Nephron progenitor cell (in vitro differentiated cells): ENCODE data around the gene CASS4.

Experiments used
- DNase-seq: peaks from one replicate; pipeline ENCODE4 v3.0.0; 2021
- H3K27ac Mint-ChIP-seq: 2 replicates; pipeline ENCODE4 v1.8.0; 2021; ENCODE audit warnings: mild to moderate bottlenecking, moderate library complexity, mixed read lengths
- H3K27me3 Mint-ChIP-seq: 2 replicates; pipeline ENCODE4 v1.8.0; 2021; ENCODE audit warnings: mild to moderate bottlenecking, low read depth, mixed read lengths; ENCODE audit not compliant: poor library complexity
- H3K36me3 Mint-ChIP-seq: 2 replicates; pipeline ENCODE4 v1.8.0; 2021; ENCODE audit warnings: low read depth, mixed read lengths
- H3K4me1 Mint-ChIP-seq: 2 replicates; pipeline ENCODE4 v1.8.0; 2021; ENCODE audit warnings: mixed read lengths
- H3K4me3 Mint-ChIP-seq: 2 replicates; pipeline ENCODE4 v1.8.0; 2021; ENCODE audit warnings: mild to moderate bottlenecking, moderate library complexity, mixed read lengths
- H3K9me3 Mint-ChIP-seq: 2 replicates; pipeline ENCODE4 v1.8.0; 2021; ENCODE audit warnings: mild to moderate bottlenecking, moderate library complexity, mixed read lengths
- CTCF ChIP-seq: fragments of 200-600 bp; sonication (generic); IDR thresholded peaks from 2 replicates; pipeline ENCODE4 v1.5.0; 2021; ENCODE audit warnings: antibody characterized with exemption

Gene CASS4

GRCh38 chr20:56371977-56372376, 40.1 kb upstream of the CASS4 start:
- DNase-seq: no peak
- Mint-ChIP-seq H3K9me3 (no peaks in the 10 kb centered on the region), H3K27me3 (no peaks in the 10 kb centered on the region), H3K36me3 (peaks cover 45% of the 10 kb centered on the region), H3K4me3 (no peak overlapping the region), H3K27ac (no peak overlapping the region), H3K4me1 (no peaks in the 10 kb centered on the region)
- no peak for TF ChIP-seq CTCF

- TF ChIP-seq CTCF: no peak
- Mint-ChIP-seq H3K9me3 (no peaks in the 10 kb centered on the region), H3K4me1 (no peaks in the 10 kb centered on the region), H3K4me3 (no peak overlapping the region), H3K27me3 (no peaks in the 10 kb centered on the region), H3K36me3 (peaks cover 49% of the 10 kb centered on the region), H3K27ac (peak overlapping the region; percentile 4)
- no peak for DNase-seq
These were observed 39.2 kb upstream of the CASS4 start for GRCh38 chr20:56372850-56373249.

DNA sequence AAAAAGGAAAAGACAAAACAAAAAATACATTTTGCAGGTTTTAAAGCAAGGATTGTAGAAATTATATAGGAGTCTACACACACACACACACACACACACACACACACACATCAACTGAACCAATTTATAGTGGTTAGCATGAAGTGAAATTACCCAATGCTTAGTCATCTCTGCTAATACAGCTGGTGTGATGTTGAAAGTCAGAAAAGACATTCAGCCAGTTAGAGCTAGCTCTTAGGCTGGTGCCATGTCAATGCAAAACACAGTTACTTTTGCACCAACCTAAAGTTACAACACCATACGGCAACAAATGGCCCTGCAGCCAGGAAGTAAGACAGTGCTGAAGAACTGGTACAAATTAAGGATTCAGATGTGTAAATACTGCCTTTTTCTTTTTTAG, 38.1 kb upstream of the CASS4 start:
- no peak for TF ChIP-seq CTCF
- H3K4me3 Mint-ChIP-seq: no peak overlapping the region
- no peak overlapping the region for H3K27ac Mint-ChIP-seq
- H3K36me3 Mint-ChIP-seq: peaks cover 60% of the 10 kb centered on the region
- no peaks in the 10 kb centered on the region for H3K27me3 Mint-ChIP-seq
- DNase-seq: no peak
- no peaks in the 10 kb centered on the region for H3K4me1 Mint-ChIP-seq
- no peaks in the 10 kb centered on the region for H3K9me3 Mint-ChIP-seq

- TF ChIP-seq CTCF: no peak
- H3K27ac Mint-ChIP-seq: no peak overlapping the region
- H3K4me3 Mint-ChIP-seq: no peak overlapping the region
- H3K36me3 Mint-ChIP-seq: peaks cover 68% of the 10 kb centered on the region
- no peak for DNase-seq
- H3K27me3 Mint-ChIP-seq: no peaks in the 10 kb centered on the region
- H3K9me3 Mint-ChIP-seq: no peaks in the 10 kb centered on the region
- no peaks in the 10 kb centered on the region for H3K4me1 Mint-ChIP-seq
These were observed 35.7 kb upstream of the CASS4 start for GRCh38 chr20:56376331-56376730.

GRCh38 chr20:56378386-56378785, 33.7 kb upstream of the CASS4 start:
- no peaks in the 10 kb centered on the region for H3K9me3 Mint-ChIP-seq
- no peaks in the 10 kb centered on the region for H3K27me3 Mint-ChIP-seq
- no peak overlapping the region for H3K4me3 Mint-ChIP-seq
- H3K36me3 Mint-ChIP-seq: peaks cover 76% of the 10 kb centered on the region
- H3K4me1 Mint-ChIP-seq: no peaks in the 10 kb centered on the region
- DNase-seq: no peak
- no peak for TF ChIP-seq CTCF
- no peak overlapping the region for H3K27ac Mint-ChIP-seq

DNA sequence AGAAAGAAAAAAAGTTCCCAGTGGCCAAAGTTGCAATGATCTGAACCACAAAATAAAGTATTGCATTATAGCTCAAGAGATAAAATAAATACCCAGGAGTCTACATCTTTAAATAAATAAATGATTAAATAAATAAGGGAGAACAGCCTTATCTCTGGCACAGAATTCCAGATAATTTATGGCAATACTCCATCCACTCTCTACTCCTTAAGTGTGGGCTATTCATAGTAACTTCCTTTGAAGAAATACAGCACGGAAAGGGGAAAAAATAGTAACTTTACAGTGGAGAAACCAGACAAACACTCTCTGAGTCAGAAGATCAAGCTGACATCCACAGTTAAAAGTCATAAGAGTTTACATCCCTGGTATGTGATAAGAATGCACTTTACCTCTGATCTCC, 31.7 kb upstream of the CASS4 start:
- Mint-ChIP-seq H3K4me3 (no peak overlapping the region), H3K27ac (no peak overlapping the region), H3K4me1 (peaks cover 6% of the 10 kb centered on the region), H3K9me3 (no peaks in the 10 kb centered on the region), H3K27me3 (no peaks in the 10 kb centered on the region), H3K36me3 (peaks cover 77% of the 10 kb centered on the region)
- no peak for TF ChIP-seq CTCF
- DNase-seq: no peak
